Ovary (tissue), 9 donors: ENCODE data around the gene SSPN. TPM values are rescaled to one million over a fixed set of nuclear protein-coding genes. Genes with fewer than 3 reads are reported as not detected.

Source experiments
- DNase-seq, 5 donors: peaks; one replicate each; pipeline ENCODE4 v3.0.0-alpha.2; 2019 to 2020
- H3K27ac ChIP-seq, 2 donors: fragments of 200-600 bp; one replicate each; pipeline versions ENCODE4 v1.5.1 to v1.8.0; 2019 to 2022
- H3K27me3 ChIP-seq: fragments of 200-600 bp; one replicate; pipeline ENCODE4 v1.8.0; 2022
- H3K36me3 ChIP-seq: fragments of 200-600 bp; sonication (generic); one replicate; pipeline ENCODE4 v1.5.1; 2019
- H3K4me1 ChIP-seq: one replicate; pipeline ENCODE4 v1.8.1; 2013; ENCODE audit warnings: mild to moderate bottlenecking, moderate library complexity; ENCODE audit not compliant: insufficient read depth
- H3K4me3 ChIP-seq: fragments of 200-600 bp; sonication (generic); one replicate; pipeline ENCODE4 v1.5.1; 2017
- H3K9me3 ChIP-seq, 2 donors: fragments of 200-600 bp in 1 of 2; sonication (generic) in 1 of 2; one replicate each; pipeline versions ENCODE4 v1.5.1 to v1.8.1; 2013 to 2019; ENCODE audit warnings: mild to moderate bottlenecking in 1 of 2, moderate library complexity in 1 of 2
- CTCF ChIP-seq, 3 donors: fragments of 450-650 bp in 2 of 3; fragments of 200-600 bp in 1 of 3; IDR thresholded peaks; one replicate each; pipeline versions ENCODE4 v1.5.1 to v1.8.0; 2016 to 2022; ENCODE audit warnings: antibody characterized with exemption in 3 of 3, mild to moderate bottlenecking in 1 of 3
- EP300 ChIP-seq: sonication (generic); formaldehyde crosslinking; IDR thresholded peaks from one replicate; pipeline ENCODE4 v1.6.1; 2017; ENCODE audit warnings: antibody characterized with exemption
- POLR2A ChIP-seq: fragments of 450-650 bp; IDR thresholded peaks from one replicate; pipeline ENCODE4 v1.6.1; 2017; ENCODE audit warnings: antibody characterized with exemption, mild to moderate bottlenecking, moderate library complexity
- WGBS, 3 donors: extraction: QIAGEN DNeasy Blood & Tissue Kit in 1 of 3; methylation state at CpG; one replicate each; pipeline versions ENCODE4 v1.1.5 to v1.1.7; 2013 to 2017; 5-methylcytosine and 5-hydroxymethylcytosine counted together
- intact Hi-C, 4 donors: fragments of 100-400 bp; cut with DNase I; formaldehyde crosslinking; loops; one replicate each; pipeline versions ENCODE4 v1.11.0 to v1.15.1; 2022 to 2023
- polyA plus RNA-seq, 2 donors: library from polyadenylated mRNA; stranded (reverse); fragments of 200-250 nt in 1 of 2; fragments of 350-450 nt in 1 of 2; fragmentation: Illumina TruSeq in 1 of 2; extraction: RNeasy Lipid Tissue Mini Kit (QIAGEN cat#74804) in 1 of 2; gene quantifications; one replicate each; pipeline ENCODE4 v1.2.3, GENCODE V29; 2013 to 2014
- total RNA-seq, 7 donors: library from RNA; depleted of rRNA in 2 of 7; stranded (reverse); fragments of >200 nt in 2 of 7; fragmentation: NEBNext Ultra II Directional in 3 of 7; extraction: Animal tissue kit (Norgen Biotek cat#: 25700) in 3 of 7; gene quantifications; one replicate each; pipeline versions ENCODE4 v1.1.0 to v1.2.4, GENCODE V29; 2016 to 2023
- donor health status: DM: no; HTN: no; CAD: no; lungs with moderate emphysema.
- donor health status: DM: no; HTN: no; CAD: no.
- donor health status: Bipolar disorder and iron deficiency.
- donor health status: DM: yes; HTN: yes; CAD: no.
- donor health status: DM: no; HTN: no; CAD: no.
- donor health status: DM: yes; HTN: yes; CAD: no.

SSPN gene
- total and polyA plus RNA-seq, 9 donors = 17.0 to 68.0 (median 38.2) TPM

- WGBS, 3 donors = 77 to 95% (median 94%) methylated on average over 6 of the region's 6 CpGs
- no peak overlapping the region for H3K27ac ChIP-seq
- no peaks in the 10 kb centered on the region for H3K4me1 ChIP-seq
- H3K27me3 ChIP-seq = no peaks in the 10 kb centered on the region
- H3K4me3 ChIP-seq = no peak overlapping the region
- intact Hi-C loops = no loop called here
- no peak for DNase-seq
- no peaks in the 10 kb centered on the region for H3K36me3 ChIP-seq
- no peak for TF ChIP-seq POLR2A
- no peak for TF ChIP-seq EP300
- TF ChIP-seq CTCF (IDR thresholded peaks at IDR 0.05) = no peak
- H3K9me3 ChIP-seq = no peaks in the 10 kb centered on the region
Measured at GRCh38 chr12:26205941-26206340, 10.6 kb downstream of the SSPN start.

- H3K9me3 ChIP-seq = no peaks in the 10 kb centered on the region
- 87 to 97% (median 88%) methylated on average over 1 of the region's 1 CpG for WGBS, 3 donors
- H3K4me3 ChIP-seq = no peak overlapping the region
- H3K27me3 ChIP-seq = no peaks in the 10 kb centered on the region
- no peaks in the 10 kb centered on the region for H3K4me1 ChIP-seq
- H3K27ac ChIP-seq = no peak overlapping the region
- no peaks in the 10 kb centered on the region for H3K36me3 ChIP-seq
- DNase-seq = no peak
- TF ChIP-seq CTCF (IDR thresholded peaks at IDR 0.05) = no peak
- TF ChIP-seq EP300 = no peak
- no peak for TF ChIP-seq POLR2A
- intact Hi-C loops = no loop called here
Measured at GRCh38 chr12:26211331-26211730, 16.0 kb downstream of the SSPN start.

GRCh38 chr12:26212396-26212795 is 17.0 kb downstream of the SSPN start:
- no peak for TF ChIP-seq EP300
- TF ChIP-seq CTCF (IDR thresholded peaks at IDR 0.05) = no peak
- TF ChIP-seq POLR2A = no peak
- Histone ChIP-seq H3K9me3 (no peaks in the 10 kb centered on the region), H3K4me3 (no peak overlapping the region), H3K36me3 (no peaks in the 10 kb centered on the region), H3K27me3 (no peaks in the 10 kb centered on the region), H3K4me1 (no peaks in the 10 kb centered on the region), H3K27ac (peak overlapping the region in 1 of 2 donors; percentile 34)
- WGBS, 3 donors = 15 to 25% (median 17%) methylated on average over 5 of the region's 5 CpGs
- intact Hi-C loops = no loop called here
- DNase-seq = peak in 1 of 5 donors; percentile 27

DNA sequence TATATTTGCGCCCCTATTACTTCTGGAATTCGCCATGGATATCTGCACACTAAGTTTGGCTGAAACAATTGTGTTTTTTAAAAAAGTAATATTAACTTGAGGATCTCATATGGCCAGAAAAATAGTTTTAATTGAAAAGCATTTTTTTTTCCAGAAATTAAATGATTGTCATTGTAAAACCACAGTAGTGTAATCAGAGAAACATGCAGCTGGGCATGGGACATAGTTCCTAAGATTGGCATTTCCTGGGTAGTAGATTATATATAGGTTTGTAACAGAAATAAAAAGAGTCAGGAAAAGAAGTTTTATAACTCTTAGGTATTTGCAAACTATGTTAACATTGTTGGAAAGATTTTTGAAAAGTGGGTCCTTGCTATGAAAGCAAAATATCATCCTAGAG is 17.6 kb downstream of the SSPN start:
- no peaks in the 10 kb centered on the region for H3K27me3 ChIP-seq
- 20 to 45% (median 26%) methylated on average over 2 of the region's 2 CpGs for WGBS, 3 donors
- no peaks in the 10 kb centered on the region for H3K4me1 ChIP-seq
- intact Hi-C loops = no loop called here
- H3K36me3 ChIP-seq = no peaks in the 10 kb centered on the region
- no peaks in the 10 kb centered on the region for H3K9me3 ChIP-seq
- H3K4me3 ChIP-seq = no peak overlapping the region
- DNase-seq = no peak
- no peak for TF ChIP-seq CTCF (IDR thresholded peaks at IDR 0.05)
- TF ChIP-seq POLR2A = no peak
- TF ChIP-seq EP300 = no peak
- no peak overlapping the region for H3K27ac ChIP-seq

- Histone ChIP-seq H3K27ac (no peak overlapping the region), H3K36me3 (no peaks in the 10 kb centered on the region), H3K4me1 (no peaks in the 10 kb centered on the region), H3K4me3 (no peak overlapping the region), H3K9me3 (no peaks in the 10 kb centered on the region), H3K27me3 (no peaks in the 10 kb centered on the region)
- intact Hi-C loops = no loop called here
- TF ChIP-seq EP300 = no peak
- no peak for TF ChIP-seq POLR2A
- no peak for TF ChIP-seq CTCF (IDR thresholded peaks at IDR 0.05)
- DNase-seq = no peak
- WGBS, 3 donors = 83 to 93% (median 84%) methylated on average over 2 of the region's 2 CpGs
Measured at GRCh38 chr12:26214121-26214520, 18.7 kb downstream of the SSPN start.
